Measurements from ENCODE around the gene SHISA6.

The SHISA6 gene

DNA sequence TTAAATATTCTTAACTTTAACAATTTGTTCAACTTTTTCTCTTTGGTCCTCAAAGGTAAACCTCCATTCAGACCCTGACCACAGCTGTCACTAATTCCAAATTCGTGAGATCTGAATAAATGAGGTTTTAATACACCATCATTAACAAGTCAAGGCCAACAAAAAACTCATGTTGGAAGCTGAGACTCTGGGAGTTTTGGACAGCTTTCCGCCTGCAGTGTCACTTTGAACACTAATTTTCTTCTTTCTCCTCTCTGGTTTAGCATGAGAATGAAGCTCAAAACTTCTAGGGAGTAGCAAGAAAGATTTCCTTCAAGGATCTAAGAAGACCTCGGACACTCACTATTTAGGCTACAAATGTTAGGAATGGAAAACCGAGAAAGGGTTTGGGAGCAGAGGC is 324.6 kb downstream of the SHISA6 start:
- H3K36me3 ChIP-seq (ENCODE audit: low read length): no peaks in the 10 kb centered on the region
- no peaks in the 10 kb centered on the region for H3K79me2 ChIP-seq (ENCODE audit: insufficient read depth, low read length)
- H3K9ac ChIP-seq (ENCODE audit: low read length): no peak overlapping the region
- H3F3A ChIP-seq (ENCODE audit: insufficient read depth): no peaks in the 10 kb centered on the region
- no peaks in the 10 kb centered on the region for H3K9me2 ChIP-seq (replicated peaks; ENCODE audit: insufficient read depth, low read length)
- H3K27me3 ChIP-seq (ENCODE audit: low read length): no peaks in the 10 kb centered on the region
- H3K9me3 ChIP-seq (ENCODE audit: insufficient read depth, low read length): no peaks in the 10 kb centered on the region
- no peak overlapping the region for H3K27ac ChIP-seq (ENCODE audit: low read depth, low read length)
- H2AFZ ChIP-seq (ENCODE audit: low read depth, low read length, severe bottlenecking): no peak overlapping the region
- no peak for TF ChIP-seq EZH2phosphoT487 (conservative IDR thresholded peaks at IDR 0.05; ENCODE audit: low read length)
- TF ChIP-seq, protein P1, sequence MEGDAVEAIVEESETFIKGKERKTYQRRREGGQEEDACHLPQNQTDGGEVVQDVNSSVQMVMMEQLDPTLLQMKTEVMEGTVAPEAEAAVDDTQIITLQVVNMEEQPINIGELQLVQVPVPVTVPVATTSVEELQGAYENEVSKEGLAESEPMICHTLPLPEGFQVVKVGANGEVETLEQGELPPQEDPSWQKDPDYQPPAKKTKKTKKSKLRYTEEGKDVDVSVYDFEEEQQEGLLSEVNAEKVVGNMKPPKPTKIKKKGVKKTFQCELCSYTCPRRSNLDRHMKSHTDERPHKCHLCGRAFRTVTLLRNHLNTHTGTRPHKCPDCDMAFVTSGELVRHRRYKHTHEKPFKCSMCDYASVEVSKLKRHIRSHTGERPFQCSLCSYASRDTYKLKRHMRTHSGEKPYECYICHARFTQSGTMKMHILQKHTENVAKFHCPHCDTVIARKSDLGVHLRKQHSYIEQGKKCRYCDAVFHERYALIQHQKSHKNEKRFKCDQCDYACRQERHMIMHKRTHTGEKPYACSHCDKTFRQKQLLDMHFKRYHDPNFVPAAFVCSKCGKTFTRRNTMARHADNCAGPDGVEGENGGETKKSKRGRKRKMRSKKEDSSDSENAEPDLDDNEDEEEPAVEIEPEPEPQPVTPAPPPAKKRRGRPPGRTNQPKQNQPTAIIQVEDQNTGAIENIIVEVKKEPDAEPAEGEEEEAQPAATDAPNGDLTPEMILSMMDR (IDR thresholded peaks at IDR 0.05; ENCODE audit: insufficient read depth, low read length, poor library complexity, severe bottlenecking): no peak
- no peak overlapping the region for H3K4me2 ChIP-seq (ENCODE audit: low read depth, low read length, poor library complexity, severe bottlenecking)
- no peak overlapping the region for H3K4me3 ChIP-seq (ENCODE audit: insufficient read depth, low read length, poor library complexity, severe bottlenecking)
- H4K20me1 ChIP-seq (ENCODE audit: low read depth, low read length): no peaks in the 10 kb centered on the region

DNA sequence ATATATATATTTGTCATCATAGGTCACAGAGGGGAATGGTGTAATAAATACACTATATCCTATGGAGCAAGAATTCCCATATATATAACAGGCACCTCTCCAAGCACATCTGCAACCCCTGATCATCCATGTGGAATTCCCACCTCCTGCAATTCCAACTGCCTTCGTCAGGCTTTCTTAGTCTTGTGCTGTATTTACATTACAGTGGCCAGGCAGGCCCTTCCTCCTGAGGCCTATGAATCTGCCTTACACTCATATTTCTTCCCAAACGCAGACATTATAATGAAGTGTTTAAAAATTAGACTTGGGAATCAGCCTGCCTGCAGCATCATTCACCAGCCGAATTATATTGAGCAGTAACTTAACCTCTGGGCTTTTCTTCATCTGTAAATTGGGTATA is 338.0 kb downstream of the SHISA6 start:
- H3K79me2 ChIP-seq (ENCODE audit: insufficient read depth, low read length): no peaks in the 10 kb centered on the region
- no peaks in the 10 kb centered on the region; the same call in 1 of the 2 replicates for H3K9me3 ChIP-seq (ENCODE audit: insufficient read depth, low read length)
- H3K9ac ChIP-seq (ENCODE audit: low read length): no peak overlapping the region
- H4K20me1 ChIP-seq (ENCODE audit: low read depth, low read length): no peaks in the 10 kb centered on the region
- H3F3A ChIP-seq (ENCODE audit: insufficient read depth): no peaks in the 10 kb centered on the region
- H3K27ac ChIP-seq (ENCODE audit: low read depth, low read length): no peak overlapping the region
- TF ChIP-seq EZH2phosphoT487 (conservative IDR thresholded peaks at IDR 0.05; ENCODE audit: low read length): no peak
- TF ChIP-seq, protein P1 (IDR thresholded peaks at IDR 0.05; ENCODE audit: insufficient read depth, low read length, poor library complexity, severe bottlenecking): no peak
- no peaks in the 10 kb centered on the region for H3K27me3 ChIP-seq (ENCODE audit: low read length)
- no peaks in the 10 kb centered on the region for H3K9me2 ChIP-seq (replicated peaks; ENCODE audit: insufficient read depth, low read length)
- no peaks in the 10 kb centered on the region for H3K36me3 ChIP-seq (ENCODE audit: low read length)
- no peak overlapping the region for H2AFZ ChIP-seq (ENCODE audit: low read depth, low read length, severe bottlenecking)
- H3K4me3 ChIP-seq (ENCODE audit: insufficient read depth, low read length, poor library complexity, severe bottlenecking): no peak overlapping the region
- H3K4me2 ChIP-seq (ENCODE audit: low read depth, low read length, poor library complexity, severe bottlenecking): no peak overlapping the region

DNA sequence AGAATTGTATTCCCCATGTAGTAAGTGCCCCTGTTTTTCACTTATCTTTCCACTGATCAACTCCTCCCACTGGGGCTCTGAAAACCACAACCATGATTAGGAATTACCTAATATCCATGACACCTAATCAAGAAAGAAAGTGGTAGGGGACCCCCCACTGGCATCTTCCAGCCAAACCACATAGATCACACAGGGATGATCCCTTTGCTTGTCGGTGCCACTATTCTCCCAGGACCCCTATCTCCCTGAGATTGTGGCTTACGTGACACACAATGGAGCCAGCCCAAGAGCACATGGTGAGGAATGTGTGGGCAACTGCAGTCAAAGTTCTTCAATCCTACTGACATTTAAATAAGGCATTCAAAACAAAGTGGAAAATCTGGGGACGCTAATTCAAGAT is 339.7 kb downstream of the SHISA6 start:
- no peaks in the 10 kb centered on the region for H3K79me2 ChIP-seq (ENCODE audit: insufficient read depth, low read length)
- H3K27ac ChIP-seq (ENCODE audit: low read depth, low read length): no peak overlapping the region
- H2AFZ ChIP-seq (ENCODE audit: low read depth, low read length, severe bottlenecking): no peak overlapping the region
- no peak overlapping the region for H3K4me2 ChIP-seq (ENCODE audit: low read depth, low read length, poor library complexity, severe bottlenecking)
- no peak overlapping the region for H3K9ac ChIP-seq (ENCODE audit: low read length)
- no peaks in the 10 kb centered on the region for H4K20me1 ChIP-seq (ENCODE audit: low read depth, low read length)
- H3F3A ChIP-seq (ENCODE audit: insufficient read depth): no peaks in the 10 kb centered on the region
- TF ChIP-seq, protein P1 (IDR thresholded peaks at IDR 0.05; ENCODE audit: insufficient read depth, low read length, poor library complexity, severe bottlenecking): no peak
- no peak for TF ChIP-seq EZH2phosphoT487 (conservative IDR thresholded peaks at IDR 0.05; ENCODE audit: low read length)
- no peaks in the 10 kb centered on the region for H3K9me2 ChIP-seq (replicated peaks; ENCODE audit: insufficient read depth, low read length)
- H3K9me3 ChIP-seq (ENCODE audit: insufficient read depth, low read length): no peaks in the 10 kb centered on the region; the same call in 1 of the 2 replicates
- H3K36me3 ChIP-seq (ENCODE audit: low read length): no peaks in the 10 kb centered on the region
- H3K27me3 ChIP-seq (ENCODE audit: low read length): no peaks in the 10 kb centered on the region
- H3K4me3 ChIP-seq (ENCODE audit: insufficient read depth, low read length, poor library complexity, severe bottlenecking): no peak overlapping the region

Data from SU-DHL-6 (cell line).